ENCODE results near the gene SYNRG. TPM values are rescaled to one million over a fixed set of nuclear protein-coding genes. Genes with fewer than 3 reads are reported as not detected.

The SYNRG gene
- total RNA-seq, 1 donor from 2014 or later = 45.3 TPM

DNA sequence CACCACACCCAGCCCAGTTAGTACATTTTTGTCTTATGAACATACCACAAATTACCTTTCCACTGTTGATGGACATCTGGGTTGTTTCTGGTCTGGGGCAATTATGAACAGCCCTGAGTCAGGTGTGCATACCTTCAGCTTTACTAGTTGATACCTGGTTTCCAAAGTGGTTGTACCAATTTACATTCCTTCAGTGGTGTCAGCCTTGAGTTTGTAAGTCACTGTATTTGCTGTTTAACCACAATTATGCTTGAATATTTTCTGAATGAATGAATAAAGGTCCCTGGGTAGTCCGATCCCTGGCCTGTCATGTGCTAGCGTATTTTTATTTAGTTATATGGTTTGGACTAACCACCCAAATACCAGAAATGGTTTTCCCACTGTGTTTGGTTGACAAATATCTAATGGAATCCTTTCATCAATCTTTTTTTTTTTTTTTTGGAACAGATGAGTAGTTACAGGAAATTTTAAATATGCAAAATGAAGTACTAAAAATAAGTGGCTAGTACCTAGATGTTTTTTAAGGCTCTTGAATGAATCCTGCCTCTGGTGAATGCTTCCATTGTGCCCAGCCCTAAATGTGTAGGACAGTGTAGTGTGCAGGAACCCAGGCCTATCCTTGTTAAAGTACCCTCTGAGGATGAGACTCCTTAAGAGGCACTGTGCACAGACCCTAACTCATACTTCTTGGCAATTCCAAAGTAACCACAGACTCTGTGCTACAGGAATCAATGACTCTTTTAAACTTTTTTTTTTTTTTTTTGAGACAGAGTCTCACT lies 115.8 kb downstream of the SYNRG start:
- H3K27ac Mint-ChIP-seq = no peak overlapping the region
- H3K27me3 Mint-ChIP-seq = no peaks in the 10 kb centered on the region
- no peak for DNase-seq
- no peak overlapping the region for H3K4me3 Mint-ChIP-seq
- H3K36me3 Mint-ChIP-seq (ENCODE audit: low read depth) = no peaks in the 10 kb centered on the region
- intact Hi-C loops (cut with micrococcal nuclease) = no loop called here
- H3K4me1 Mint-ChIP-seq = peaks cover 35% of the 10 kb centered on the region
- H3K9me3 Mint-ChIP-seq = no peaks in the 10 kb centered on the region

DNA sequence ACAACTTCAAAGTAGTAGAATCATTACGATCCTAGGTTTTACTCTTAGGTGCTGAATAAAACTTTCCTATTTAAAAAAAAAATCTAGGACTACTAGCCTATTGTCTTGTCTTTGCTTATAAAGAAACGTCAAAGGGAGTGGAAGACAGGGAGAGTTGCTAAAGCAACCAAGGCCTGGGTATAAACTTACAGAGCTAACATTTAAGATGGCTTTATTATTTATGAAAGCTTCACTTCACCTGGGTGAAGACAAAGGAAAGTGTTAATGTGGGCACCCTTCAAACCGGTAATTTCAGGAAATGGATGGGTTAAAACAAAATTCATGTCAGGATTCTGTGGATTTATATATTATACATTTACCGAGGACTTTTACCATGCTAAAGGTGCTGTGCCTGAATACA lies 117.1 kb downstream of the SYNRG start:
- DNase-seq = no peak
- intact Hi-C loops (cut with micrococcal nuclease) = no loop called here
- no peaks in the 10 kb centered on the region for H3K27me3 Mint-ChIP-seq
- H3K9me3 Mint-ChIP-seq = no peaks in the 10 kb centered on the region
- no peak overlapping the region for H3K27ac Mint-ChIP-seq
- H3K4me1 Mint-ChIP-seq = peaks cover 40% of the 10 kb centered on the region
- no peaks in the 10 kb centered on the region for H3K36me3 Mint-ChIP-seq (ENCODE audit: low read depth)
- H3K4me3 Mint-ChIP-seq = peak overlapping the region; percentile 23

DNA sequence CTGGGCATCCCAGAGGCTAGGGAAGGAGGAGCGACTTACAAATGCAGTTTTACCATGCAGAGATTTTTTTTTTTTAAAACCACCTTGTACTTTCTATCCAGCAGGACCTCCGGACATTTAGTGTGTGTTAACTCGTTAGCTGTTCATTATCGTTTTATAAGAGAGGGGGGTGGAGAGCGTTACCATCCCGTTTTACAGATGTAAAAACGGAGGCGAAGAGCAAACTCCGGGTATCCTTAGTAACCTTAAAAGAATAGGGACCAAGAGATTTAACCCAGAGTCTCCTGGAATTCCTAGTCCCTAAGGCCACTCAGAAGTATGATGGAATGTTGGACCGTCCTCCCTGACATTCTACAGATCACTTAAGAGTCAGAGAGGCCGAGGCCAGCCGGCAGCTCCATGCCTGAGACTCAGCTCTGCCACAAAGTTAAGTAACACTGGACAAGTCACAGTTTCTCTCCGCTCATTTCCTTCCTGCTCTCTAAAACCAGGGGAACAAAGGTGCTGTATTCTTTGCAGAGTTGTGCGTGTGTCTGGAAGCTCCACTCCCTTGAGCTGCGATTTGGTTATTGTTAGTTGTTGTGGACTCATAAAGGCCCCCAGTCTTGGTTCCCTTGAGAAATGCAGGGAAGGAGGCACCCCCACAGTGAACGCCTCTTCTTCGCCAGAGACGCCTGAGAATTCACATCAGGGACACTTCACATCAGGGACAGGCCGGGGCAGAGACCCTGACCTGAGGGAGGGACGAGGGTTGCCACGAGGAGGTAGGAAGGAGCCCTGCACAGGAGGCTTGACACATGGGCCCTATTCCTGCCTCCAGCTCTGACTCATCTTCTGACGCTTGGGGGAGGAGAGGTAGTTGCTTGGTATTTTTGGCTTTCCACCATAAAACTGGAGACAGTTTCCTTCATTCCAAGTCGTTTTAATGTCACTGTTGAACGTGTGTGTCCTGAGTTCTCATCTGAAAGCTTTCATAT lies 118.3 kb downstream of the SYNRG start:
- H3K4me3 Mint-ChIP-seq = peak overlapping the region; percentile 84
- peaks cover 40% of the 10 kb centered on the region for H3K4me1 Mint-ChIP-seq
- no peaks in the 10 kb centered on the region for H3K27me3 Mint-ChIP-seq
- intact Hi-C loops (cut with micrococcal nuclease) = no loop called here
- peak overlapping the region; percentile 89 for H3K27ac Mint-ChIP-seq
- peak; percentile 66 for DNase-seq
- no peaks in the 10 kb centered on the region for H3K9me3 Mint-ChIP-seq
- no peaks in the 10 kb centered on the region for H3K36me3 Mint-ChIP-seq (ENCODE audit: low read depth)

DNA sequence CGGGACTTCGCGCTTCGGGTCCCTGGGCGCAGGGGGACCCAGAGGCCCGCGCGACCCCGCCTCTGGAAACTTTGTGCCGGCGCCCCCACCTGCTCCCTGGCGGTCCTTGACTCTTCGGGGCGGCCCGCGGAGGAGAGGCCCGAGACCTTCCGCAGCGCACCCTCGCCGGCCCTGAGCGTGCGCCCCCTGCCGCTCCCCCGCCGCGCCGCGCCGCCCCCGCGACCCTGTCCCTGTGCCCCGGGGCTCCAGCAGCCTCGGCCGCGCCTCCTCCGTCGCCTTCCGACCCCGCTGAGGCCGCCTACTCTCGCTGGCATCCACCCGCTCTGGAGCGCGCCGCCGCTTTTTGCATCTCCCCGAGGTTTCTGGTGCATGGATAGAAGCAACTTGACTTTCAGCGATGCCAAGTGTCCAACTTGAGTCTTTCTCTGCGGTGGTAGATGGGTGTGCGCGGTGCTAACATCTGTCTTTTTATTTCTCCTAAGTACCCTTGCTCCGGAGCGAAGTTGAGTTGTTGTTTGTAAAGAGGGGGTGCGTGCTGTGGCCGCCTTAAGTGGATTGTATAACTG lies 119.1 kb downstream of the SYNRG start:
- H3K36me3 Mint-ChIP-seq (ENCODE audit: low read depth) = no peaks in the 10 kb centered on the region
- intact Hi-C loops (cut with micrococcal nuclease) = no loop called here
- H3K9me3 Mint-ChIP-seq = no peaks in the 10 kb centered on the region
- H3K27ac Mint-ChIP-seq = peak overlapping the region; percentile 89
- H3K27me3 Mint-ChIP-seq = no peaks in the 10 kb centered on the region
- peaks cover 40% of the 10 kb centered on the region for H3K4me1 Mint-ChIP-seq
- peak overlapping the region; percentile 84 for H3K4me3 Mint-ChIP-seq
- peak; percentile 92 for DNase-seq

DNA sequence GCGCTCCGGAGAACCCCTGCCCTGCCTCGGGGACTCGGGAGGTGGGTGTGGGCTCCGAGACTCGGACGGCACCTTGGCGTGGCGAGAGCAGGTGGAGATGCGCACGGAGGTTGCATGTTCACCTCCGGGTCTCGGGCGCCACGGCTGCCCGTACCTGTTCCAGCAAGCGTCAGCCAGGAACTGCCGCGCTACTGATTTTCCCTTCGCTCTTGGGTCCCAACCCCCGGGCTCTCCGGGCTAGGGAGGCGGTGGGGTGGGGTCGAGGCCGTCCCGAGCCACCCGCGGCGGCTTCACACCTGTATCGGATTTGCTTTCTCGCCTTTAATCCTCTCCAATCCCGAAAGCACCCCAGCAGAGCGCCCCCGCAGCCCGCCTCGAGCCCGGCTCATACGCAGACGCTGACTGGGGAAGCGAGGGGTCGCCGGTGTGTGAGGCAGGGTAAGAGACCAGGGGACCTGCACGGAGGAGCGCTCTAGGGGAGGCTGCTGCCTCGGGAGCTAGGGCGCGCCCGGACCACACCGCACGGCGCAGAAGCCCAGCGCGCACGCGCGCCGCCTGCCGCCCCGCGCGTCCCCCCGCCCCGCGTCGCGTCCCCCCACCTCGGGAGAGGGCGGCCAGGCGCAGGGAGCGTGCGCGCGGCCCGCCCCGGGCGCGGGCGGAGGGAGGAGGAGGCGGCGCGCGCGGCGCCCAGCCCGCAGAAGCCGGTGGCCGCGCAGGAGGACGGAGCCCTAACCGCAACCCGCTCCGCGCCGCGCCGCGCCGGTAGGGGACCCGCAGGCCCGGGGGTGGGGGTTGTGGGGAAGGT lies 119.8 kb downstream of the SYNRG start, which contains the start of gene DUSP14:
DUSP14 (plus strand) TSS at position 695 of the 805 bp plus-strand sequence. CDS start 22,382 bp downstream, outside the sequence.
- intact Hi-C loops (cut with micrococcal nuclease) = loop anchor here (2.0 kb wide), 2 partner anchors 83 to 119 kb away; partner anchors contain the start of genes ACACA, SYNRG and TADA2A
- H3K4me1 Mint-ChIP-seq = peaks cover 39% of the 10 kb centered on the region
- H3K9me3 Mint-ChIP-seq = no peaks in the 10 kb centered on the region
- peak within 1 kb of the TSS; percentile 97 for H3K27ac Mint-ChIP-seq
- peak within 1 kb of the TSS; percentile 92 for H3K4me3 Mint-ChIP-seq
- H3K27me3 Mint-ChIP-seq = no peaks in the 10 kb centered on the region
- peak; percentile 95 for DNase-seq
- no peaks in the 10 kb centered on the region for H3K36me3 Mint-ChIP-seq (ENCODE audit: low read depth)

DNA sequence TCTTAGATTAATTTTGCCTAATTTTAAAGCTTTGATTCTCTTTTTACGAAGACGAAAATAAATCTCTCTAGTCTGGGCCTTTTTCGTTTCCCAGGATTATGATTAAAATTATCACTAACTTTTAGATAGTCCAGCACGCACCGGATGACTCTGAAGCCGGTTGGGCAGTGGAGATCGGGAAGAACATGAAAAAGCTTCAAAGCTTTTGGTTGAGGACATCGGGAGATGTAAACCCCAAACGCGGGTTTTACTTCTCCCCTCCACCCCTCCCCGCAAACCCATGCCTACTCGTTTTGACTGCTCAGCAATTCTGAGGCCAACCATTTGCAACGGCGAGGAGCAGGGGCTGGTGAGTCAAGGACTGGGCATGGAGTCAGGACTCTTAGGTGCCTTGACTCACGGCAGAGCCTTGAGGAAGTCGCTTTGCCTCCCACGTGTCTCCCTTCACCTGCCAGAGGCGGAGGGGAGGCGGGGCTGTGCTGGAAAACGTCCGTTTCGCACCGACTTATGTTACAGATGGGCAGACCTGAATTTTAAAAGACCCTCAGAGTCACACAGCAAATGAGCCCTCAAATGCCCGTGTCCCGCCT lies 120.5 kb downstream of the SYNRG start:
- peak; percentile 83 for DNase-seq
- intact Hi-C loops (cut with micrococcal nuclease) = loop anchor here (1.0 to 2.0 kb wide), 3 partner anchors 58 to 120 kb away; partner anchors contain the start of genes ACACA, SYNRG and TADA2A
- Mint-ChIP-seq H3K27ac (peak overlapping the region; percentile 97), H3K36me3 (ENCODE audit: low read depth) (peaks cover 2% of the 10 kb centered on the region), H3K4me3 (peak overlapping the region; percentile 92), H3K27me3 (no peaks in the 10 kb centered on the region), H3K9me3 (no peaks in the 10 kb centered on the region), H3K4me1 (peaks cover 37% of the 10 kb centered on the region)

DNA sequence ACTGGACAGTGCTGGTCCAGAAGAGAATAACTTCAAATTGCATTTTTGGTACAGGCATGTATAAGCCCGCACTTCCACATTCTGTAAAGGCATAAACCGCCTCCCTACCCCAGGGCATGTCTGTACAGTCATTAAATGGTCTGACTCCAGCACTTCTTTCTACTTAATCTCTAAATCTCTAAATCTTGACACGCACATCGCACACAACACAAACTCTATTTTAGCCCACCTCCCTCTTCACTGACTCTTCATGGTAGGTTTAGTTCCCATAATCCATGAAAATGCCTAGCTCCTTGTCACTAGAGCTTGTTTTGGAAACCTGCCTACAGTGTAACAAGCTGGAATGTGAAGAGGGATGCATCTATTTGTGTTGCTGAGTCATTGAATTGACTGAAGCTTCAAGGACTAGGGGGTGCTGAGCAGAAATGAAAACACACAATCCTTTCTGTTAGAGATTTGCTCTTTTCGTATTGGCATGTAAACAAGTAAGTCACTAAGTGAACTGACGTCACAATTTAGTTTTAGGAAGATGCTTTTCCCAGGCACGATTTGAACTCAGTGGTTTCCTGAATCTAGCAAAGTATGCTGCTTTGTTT lies 121.1 kb downstream of the SYNRG start:
- peaks cover 4% of the 10 kb centered on the region for H3K36me3 Mint-ChIP-seq (ENCODE audit: low read depth)
- H3K9me3 Mint-ChIP-seq = no peaks in the 10 kb centered on the region
- H3K27ac Mint-ChIP-seq = peak overlapping the region; percentile 97

GRCh38 chr17:37485938-37486570 lies 123.2 kb downstream of the SYNRG start:
- Mint-ChIP-seq H3K4me1 (peaks cover 31% of the 10 kb centered on the region), H3K9me3 (no peaks in the 10 kb centered on the region), H3K36me3 (ENCODE audit: low read depth) (peaks cover 9% of the 10 kb centered on the region), H3K4me3 (no peak overlapping the region), H3K27ac (no peak overlapping the region), H3K27me3 (no peaks in the 10 kb centered on the region)
- intact Hi-C loops (cut with micrococcal nuclease) = no loop called here
- no peak for DNase-seq

More for the DNA sequence above, 121.1 kb downstream of the SYNRG start:
- Mint-ChIP-seq H3K27me3 (no peaks in the 10 kb centered on the region), H3K4me1 (peaks cover 40% of the 10 kb centered on the region), H3K4me3 (peak overlapping the region; percentile 92)
- intact Hi-C loops (cut with micrococcal nuclease) = loop anchor here (1.0 to 2.0 kb wide), 3 partner anchors 58 to 121 kb away; partner anchors contain the start of genes ACACA, SYNRG and TADA2A
- peak; percentile 61 for DNase-seq

GRCh38 chr17:37483311-37484039 lies 125.7 kb downstream of the SYNRG start:
- intact Hi-C loops (cut with micrococcal nuclease) = no loop called here
- peaks cover 14% of the 10 kb centered on the region for H3K4me1 Mint-ChIP-seq

DNA sequence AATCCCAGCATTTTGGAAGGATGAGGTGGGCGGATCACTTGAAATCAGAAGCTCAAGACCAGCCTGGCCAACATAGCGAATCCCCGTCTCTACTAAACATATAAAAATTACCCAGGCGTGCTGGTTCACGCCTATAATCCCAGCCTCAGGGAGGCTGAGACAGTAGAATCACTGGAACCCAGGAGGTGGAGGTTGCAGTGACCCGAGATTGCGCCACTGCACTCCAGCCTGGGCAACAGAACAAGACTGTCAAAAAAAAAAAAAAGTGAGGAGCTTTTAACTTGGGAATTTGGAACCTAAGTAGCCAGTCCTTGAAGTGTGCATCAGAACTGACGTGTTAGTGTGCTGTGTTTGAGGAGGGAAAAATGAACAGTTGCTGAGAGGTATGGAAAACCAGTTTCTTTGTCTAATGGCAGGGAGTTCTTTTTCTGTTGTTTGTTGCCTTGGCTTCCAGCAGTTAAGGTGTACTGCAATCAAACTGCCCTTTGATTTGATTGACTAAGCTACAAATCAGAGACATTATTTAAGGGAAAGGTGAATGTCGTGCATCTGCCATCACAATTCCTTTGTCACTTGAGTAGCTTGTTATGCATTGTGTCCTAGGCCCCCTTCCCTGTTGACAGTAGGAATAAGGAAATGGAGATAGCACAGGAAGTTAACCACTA lies 128.1 kb downstream of the SYNRG start:
- Mint-ChIP-seq H3K4me1 (peaks cover 9% of the 10 kb centered on the region), H3K36me3 (ENCODE audit: low read depth) (peaks cover 37% of the 10 kb centered on the region), H3K27ac (no peak overlapping the region), H3K9me3 (no peaks in the 10 kb centered on the region), H3K4me3 (no peak overlapping the region), H3K27me3 (no peaks in the 10 kb centered on the region)
- intact Hi-C loops (cut with micrococcal nuclease) = no loop called here
- no peak for DNase-seq

More at GRCh38 chr17:37483311-37484039, 125.7 kb downstream of the SYNRG start:
- H3K27ac Mint-ChIP-seq = peak overlapping the region; percentile 3
- H3K27me3 Mint-ChIP-seq = no peaks in the 10 kb centered on the region
- no peak overlapping the region for H3K4me3 Mint-ChIP-seq
- no peaks in the 10 kb centered on the region for H3K9me3 Mint-ChIP-seq
- DNase-seq = no peak
- peaks cover 24% of the 10 kb centered on the region for H3K36me3 Mint-ChIP-seq (ENCODE audit: low read depth)

DNA sequence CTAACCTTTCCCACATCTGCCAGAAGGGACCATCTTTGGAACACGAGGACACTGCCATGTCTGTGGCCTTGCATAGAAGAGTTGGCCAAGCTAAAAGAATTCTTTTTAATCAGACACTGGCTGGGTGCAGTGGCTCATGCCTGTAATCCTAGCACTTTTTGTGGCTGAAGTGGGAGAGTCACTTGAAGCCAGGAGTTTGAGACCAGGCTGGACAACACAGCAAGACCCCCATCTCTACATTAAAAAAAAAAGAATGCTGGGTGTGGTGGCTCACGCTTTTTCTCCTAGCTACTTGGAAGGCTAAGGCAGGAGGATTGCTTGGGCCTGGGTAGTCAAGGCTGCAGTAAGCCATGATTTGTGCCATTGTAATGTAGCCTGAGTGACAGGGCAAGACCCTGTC lies 128.8 kb downstream of the SYNRG start:
- peaks cover 9% of the 10 kb centered on the region for H3K4me1 Mint-ChIP-seq
- peaks cover 43% of the 10 kb centered on the region for H3K36me3 Mint-ChIP-seq (ENCODE audit: low read depth)
- no peaks in the 10 kb centered on the region for H3K9me3 Mint-ChIP-seq
- no peak overlapping the region for H3K4me3 Mint-ChIP-seq
- no peak overlapping the region for H3K27ac Mint-ChIP-seq
- no peak for DNase-seq
- H3K27me3 Mint-ChIP-seq = no peaks in the 10 kb centered on the region
- intact Hi-C loops (cut with micrococcal nuclease) = no loop called here
